DMS53 treated with DMSO at 0.1 percent for 48 hours (cell line): Measurements from ENCODE around the gene NODAL.

Experiments
- DNase-seq: peaks from one replicate; lab custom pipeline; 2025; ENCODE audit not compliant: unreplicated experiment; lab: John Stamatoyannopoulos, UW

The NODAL gene

GRCh38 chr10:70433581-70434280 lies 7.8 kb downstream of the NODAL start:
- DNase-seq, result no peak

GRCh38 chr10:70432561-70433263 lies 8.8 kb downstream of the NODAL start:
- DNase-seq, result no peak

GRCh38 chr10:70432101-70432500 lies 9.4 kb downstream of the NODAL start:
- DNase-seq, result no peak

- DNase-seq, result no peak
Measured at GRCh38 chr10:70430493-70431445, 10.7 kb downstream of the NODAL start.

GRCh38 chr10:70426823-70427222 lies 14.7 kb downstream of the NODAL start:
- DNase-seq, result no peak

GRCh38 chr10:70425096-70425495 lies 16.4 kb downstream of the NODAL start:
- DNase-seq, result no peak

GRCh38 chr10:70424320-70424719 lies 17.2 kb downstream of the NODAL start:
- DNase-seq, result no peak

- no peak for DNase-seq
Measured at GRCh38 chr10:70418713-70419112, 22.8 kb downstream of the NODAL start.

GRCh38 chr10:70418229-70418628 lies 23.3 kb downstream of the NODAL start:
- DNase-seq, result no peak

- DNase-seq, result no peak
Measured at GRCh38 chr10:70417568-70417967, 23.9 kb downstream of the NODAL start.

- DNase-seq, result no peak
Measured at GRCh38 chr10:70412356-70412755, 29.1 kb downstream of the NODAL start.

- DNase-seq, result no peak
Measured at GRCh38 chr10:70410608-70411007, 30.9 kb downstream of the NODAL start.

- DNase-seq, result no peak
Measured at GRCh38 chr10:70409772-70410171, 31.7 kb downstream of the NODAL start.

GRCh38 chr10:70405037-70405824 lies 36.2 kb downstream of the NODAL start:
- no peak for DNase-seq

- no peak for DNase-seq
Measured at GRCh38 chr10:70404787-70405036, 36.8 kb downstream of the NODAL start.

- DNase-seq, result peak; percentile 88
Measured at GRCh38 chr10:70404036-70404786, 37.3 kb downstream of the NODAL start, which contains the start of gene EIF4EBP2. Gene EIF4EBP2, plus strand, starts transcription at chr10:70404145. Its CDS starts 257 bp downstream, at chr10:70404402.

GRCh38 chr10:70403483-70404035 lies 37.9 kb downstream of the NODAL start:
- DNase-seq, result no peak

- DNase-seq, result no peak
Measured at GRCh38 chr10:70399177-70399576, 42.3 kb downstream of the NODAL start.

- no peak for DNase-seq
Measured at GRCh38 chr10:70396140-70396539, 45.3 kb downstream of the NODAL start.

- DNase-seq, result no peak
Measured at GRCh38 chr10:70391654-70392053, 49.8 kb downstream of the NODAL start.
